Endothelial cell of umbilical vein (primary cell): ENCODE results near the gene MICALL2. TPM values are rescaled to one million over a fixed set of nuclear protein-coding genes. Genes with fewer than 3 reads are reported as not detected.

Experiments
- BruUV-seq: library from RNA; stranded (reverse); fragments of 400-500 nt; replicated peaks from 2 replicates; lab custom pipeline; 2021; lab: Mats Ljungman, UMichigan
- CTCF ChIA-PET: fragments of 300-600, 350-600 bp; sonication (Branson Sonifier 250); formaldehyde crosslinking; loops from one replicate; lab custom pipeline; 2021; ENCODE audit warnings: antibody characterized with exemption, inconsistent platforms; lab: Charles Lee
- POLR2A ChIA-PET: fragments of 300-600, 350-600 bp; sonication (Branson Sonifier 250); formaldehyde crosslinking; loops from one replicate; lab custom pipeline; 2021; ENCODE audit warnings: antibody characterized with exemption, inconsistent platforms; lab: Charles Lee
- DNase-seq: peaks from one replicate; pipeline ENCODE4 v3.0.0-alpha.2; 2011; ENCODE audit warnings: low read depth, low spot score
- FAIRE-seq: peaks from 2 replicates; lab custom pipeline; 2011; peaks lifted over from hg19 to GRCh38; lab: Jason Lieb, UNC
- H2AFZ ChIP-seq: 2 replicates; pipeline ENCODE4 v1.6.0; 2012; ENCODE audit warnings: low read depth, low read length, control low read depth, inconsistent platforms
- H3K27ac ChIP-seq: 2 replicates; pipeline ENCODE4 v1.5.1; 2011; ENCODE audit warnings: low read depth, mild to moderate bottlenecking, control low read depth, low read length, moderate library complexity; ENCODE audit not compliant: insufficient read depth
- H3K27me3 ChIP-seq, 2 experiments: 2 replicates each; pipeline versions ENCODE4 v1.6.0 to v1.6.1; 2011; ENCODE audit warnings: low read length in 2 of 2, mixed read lengths in 1 of 2; ENCODE audit not compliant: control insufficient read depth in 2 of 2, insufficient read depth in 2 of 2
- H3K36me3 ChIP-seq, 2 experiments: 2 replicates in 1 of 2; 3 replicates in 1 of 2; pipeline ENCODE4 v1.5.1; 2011; ENCODE audit warnings: low read length in 2 of 2, mild to moderate bottlenecking in 1 of 2, moderate library complexity in 1 of 2; ENCODE audit not compliant: control insufficient read depth in 2 of 2, insufficient read depth in 2 of 2; ENCODE audit errors: extremely low read depth in 1 of 2
- H3K4me1 ChIP-seq: 3 replicates; pipeline ENCODE4 v1.5.1; 2011; ENCODE audit warnings: mild to moderate bottlenecking, low read length; ENCODE audit not compliant: control insufficient read depth, insufficient read depth; ENCODE audit errors: extremely low read depth
- H3K4me2 ChIP-seq: 2 replicates; pipeline ENCODE4 v1.6.1; 2011; ENCODE audit warnings: low read length, control low read depth, mixed read lengths; ENCODE audit not compliant: insufficient read depth
- H3K4me3 ChIP-seq, 3 experiments: fragments of 200-600 bp in 1 of 3; sonication (generic), shearing (Covaris generic) in 1 of 3; replicated peaks in 1 of 3; 2 replicates each; pipeline ENCODE4 v1.5.1; 2011 to 2016; ENCODE audit warnings: control low read depth in 3 of 3, low read length in 3 of 3, mild to moderate bottlenecking in 2 of 3, inconsistent platforms in 1 of 3, low read depth in 1 of 3, moderate library complexity in 1 of 3; ENCODE audit not compliant: insufficient read depth in 1 of 3
- H3K79me2 ChIP-seq: 2 replicates; pipeline ENCODE4 v1.6.0; 2012; ENCODE audit warnings: low read length, inconsistent platforms; ENCODE audit not compliant: control insufficient read depth, insufficient read depth
- H3K9ac ChIP-seq: replicated peaks from 2 replicates; pipeline ENCODE3; 2011; ENCODE audit warnings: low read length, control low read depth; ENCODE audit not compliant: insufficient read depth; ENCODE audit errors: extremely low read depth
- H3K9me1 ChIP-seq: replicated peaks from 3 replicates; pipeline ENCODE4 v1.6.0; 2011; ENCODE audit warnings: mild to moderate bottlenecking, low read length; ENCODE audit not compliant: control insufficient read depth, insufficient read depth; ENCODE audit errors: extremely low read depth
- H3K9me3 ChIP-seq: replicated peaks from 2 replicates; pipeline ENCODE4 v1.5.1; 2012; ENCODE audit warnings: low read length, inconsistent platforms; ENCODE audit not compliant: control insufficient read depth, insufficient read depth
- H4K20me1 ChIP-seq: replicated peaks from 2 replicates; pipeline ENCODE3; 2011; ENCODE audit warnings: mild to moderate bottlenecking, low read length; ENCODE audit not compliant: control insufficient read depth, insufficient read depth; ENCODE audit errors: extremely low read depth
- CTCF ChIP-seq, 2 donors: IDR thresholded peaks; 1 replicate in 1 of 2; 2 replicates in 1 of 2; pipeline ENCODE4 v1.5.1; 2011; ENCODE audit warnings: low read length in 2 of 2, mild to moderate bottlenecking in 2 of 2, moderate library complexity in 2 of 2, control low read depth in 1 of 2, inconsistent platforms in 1 of 2, low read depth in 1 of 2; ENCODE audit not compliant: insufficient read depth in 1 of 2; ENCODE audit errors: extremely low read depth in 1 of 2
- EZH2 ChIP-seq: IDR thresholded peaks from 2 replicates; pipeline ENCODE4 v1.6.1; 2012; ENCODE audit warnings: borderline replicate concordance, low read depth, mild to moderate bottlenecking, moderate library complexity, low read length, inconsistent platforms; ENCODE audit not compliant: severe bottlenecking
- FOS ChIP-seq: IDR thresholded peaks from 2 replicates; pipeline ENCODE4 v1.6.1; 2011; ENCODE audit warnings: mild to moderate bottlenecking, low read length, moderate library complexity, borderline replicate concordance; ENCODE audit not compliant: insufficient read depth
- GATA2 ChIP-seq: IDR thresholded peaks from 2 replicates; pipeline ENCODE4 v1.7.0; 2011; ENCODE audit warnings: low read depth, mild to moderate bottlenecking, moderate library complexity, mixed read lengths, low read length; ENCODE audit not compliant: insufficient read length, insufficient read depth
- JUN ChIP-seq: IDR thresholded peaks from 2 replicates; pipeline ENCODE4 v1.6.1; 2011; ENCODE audit warnings: borderline replicate concordance, low read depth; ENCODE audit not compliant: insufficient read length, insufficient read depth
- MAX ChIP-seq: IDR thresholded peaks from 2 replicates; pipeline ENCODE4 v1.6.1; 2011; ENCODE audit not compliant: insufficient read depth, insufficient read length
- MYC ChIP-seq: IDR thresholded peaks from one replicate; pipeline ENCODE4 v1.6.1; 2011; ENCODE audit warnings: mild to moderate bottlenecking, low read depth, low read length
- POLR2A ChIP-seq: IDR thresholded peaks from 2 replicates; pipeline ENCODE4 v1.6.1; 2012; ENCODE audit warnings: low read depth, mild to moderate bottlenecking, control low read depth, low read length
- POLR2AphosphoS5 ChIP-seq: IDR thresholded peaks from 2 replicates; pipeline ENCODE4 v1.6.1; 2012; ENCODE audit warnings: low read depth, mild to moderate bottlenecking, control low read depth, low read length, moderate library complexity; ENCODE audit not compliant: insufficient read depth
- dilution Hi-C: fragments of 300-500 bp; cut with MboI; formaldehyde crosslinking; loops from one replicate; pipeline ENCODE4 v1.15.0; 2019; ENCODE audit warnings: low sequenced_read_pairs; ENCODE audit not compliant: extremely low pct_ligation_motif_present
- intact Hi-C: fragments of 100-400 bp; cut with micrococcal nuclease; formaldehyde crosslinking; loops from one replicate; pipeline ENCODE4 v1.10.0; 2022
- polyA plus RNA-seq, 4 experiments: library from polyadenylated mRNA; depleted of rRNA in 3 of 4; stranded (reverse) in 3 of 4; unstranded in 1 of 4; fragments of >200 nt; gene quantifications; 2 replicates each; pipeline versions ENCODE4 v1.2.1 to v1.2.3, GENCODE V29; 2011 to 2012; ENCODE audit warnings: missing spikeins in 1 of 4
- total RNA-seq: library from RNA; stranded (reverse); gene quantifications from 2 replicates; pipeline ENCODE4 v1.2.3, GENCODE V29; 2021

MICALL2 gene
- total and polyA plus RNA-seq, 2 donors (not counting 3 experiments of a cell fraction or from before 2014, with no cell fraction given): 29.8 to 46.3 TPM

GRCh38 chr7:1431226-1431625 lies 28.0 kb downstream of the MICALL2 start:
- no peak for FAIRE-seq
- Histone ChIP-seq H3K9me1 (no peaks in the 10 kb centered on the region), H3K27ac (no peak overlapping the region), H4K20me1 (no peaks in the 10 kb centered on the region), H2AFZ (no peak overlapping the region), H3K4me2 (no peak overlapping the region), H3K9ac (no peak overlapping the region), H3K9me3 (no peaks in the 10 kb centered on the region), H3K4me1 (no peaks in the 10 kb centered on the region), H3K27me3 (no peaks in the 10 kb centered on the region), H3K79me2 (no peaks in the 10 kb centered on the region), H3K36me3 (no peaks in the 10 kb centered on the region), H3K4me3 (no peak overlapping the region)
- POLR2A ChIA-PET: interaction anchor here (0.6 kb wide), 1 partner anchor 18 kb away, joined by 3 read pairs; no protein-coding TSS in a partner anchor
- DNase-seq: no peak
- no peak for TF ChIP-seq CTCF (IDR thresholded peaks at IDR 0.05; ENCODE audit: extremely low read depth in 1 of 2, insufficient read depth in 1 of 2, low read depth in 1 of 2, low read length in 2 of 2)
- no peak for TF ChIP-seq MAX
- TF ChIP-seq FOS: no peak
- no peak for TF ChIP-seq GATA2
- TF ChIP-seq JUN: no peak
- TF ChIP-seq MYC: no peak
- TF ChIP-seq POLR2A: no peak
- no peak for TF ChIP-seq EZH2
- no peak for TF ChIP-seq POLR2AphosphoS5
- BruUV-seq: no TSS peak
- CTCF ChIA-PET: interaction anchor here (0.8 to 3.1 kb wide), 8 partner anchors 8 to 238 kb away, joined by 3 to 23 read pairs (median 4); partner anchors contain the start of gene MICALL2
- intact Hi-C loops: loop anchor here (5.0 kb wide), 1 partner anchor 204 kb away; no protein-coding TSS in a partner anchor
- dilution Hi-C loops: no loop called here
